ENCODE measurements around the gene PPP1R1A.

Gene PPP1R1A

GRCh38 chr12:54564768-54565167, 23.7 kb downstream of the PPP1R1A start:
- Histone ChIP-seq H3F3A (ENCODE audit: low read depth) (no peaks in the 10 kb centered on the region), H3K9me3 (ENCODE audit: insufficient read depth, low read depth, low read length) (no peaks in the 10 kb centered on the region), H4K20me1 (ENCODE audit: insufficient read depth, low read length, poor library complexity, severe bottlenecking) (no peaks in the 10 kb centered on the region), H3K4me3 (ENCODE audit: low read length, poor library complexity, severe bottlenecking) (no peak overlapping the region), H3K4me2 (ENCODE audit: low read depth, low read length, poor library complexity, severe bottlenecking) (no peak overlapping the region), H2AFZ (ENCODE audit: low read length) (no peak overlapping the region), H3K36me3 (ENCODE audit: insufficient read depth, low read length) (peaks cover 30% of the 10 kb centered on the region; the same call in 1 of the 2 replicates), H3K4me1 (ENCODE audit: insufficient read depth, low read length, poor library complexity, severe bottlenecking) (no peaks in the 10 kb centered on the region), H3K79me2 (ENCODE audit: insufficient read depth, low read length) (no peaks in the 10 kb centered on the region), H3K27me3 (ENCODE audit: insufficient read depth, low read length, poor library complexity, severe bottlenecking) (no peaks in the 10 kb centered on the region), H3K9me2 (replicated peaks; ENCODE audit: low read depth, low read length) (no peaks in the 10 kb centered on the region), H3K9ac (ENCODE audit: low read depth, low read length, poor library complexity, severe bottlenecking) (no peak overlapping the region)
- no peak for TF ChIP-seq CTCF (conservative IDR thresholded peaks at IDR 0.05; ENCODE audit: low read length)
- TF ChIP-seq EZH2phosphoT487 (IDR thresholded peaks at IDR 0.05; ENCODE audit: borderline replicate concordance), result no peak

- no peak overlapping the region for H2AFZ ChIP-seq (ENCODE audit: low read length)
- no peaks in the 10 kb centered on the region for H3F3A ChIP-seq (ENCODE audit: low read depth)
- no peak for TF ChIP-seq CTCF (conservative IDR thresholded peaks at IDR 0.05; ENCODE audit: low read length)
- no peak for TF ChIP-seq EZH2phosphoT487 (IDR thresholded peaks at IDR 0.05; ENCODE audit: borderline replicate concordance)
Measured at GRCh38 chr12:54563787-54564186, 24.7 kb downstream of the PPP1R1A start.

GRCh38 chr12:54562750-54563356, 25.6 kb downstream of the PPP1R1A start:
- Histone ChIP-seq H4K20me1 (ENCODE audit: insufficient read depth, low read length, poor library complexity, severe bottlenecking) (no peaks in the 10 kb centered on the region), H3K36me3 (ENCODE audit: insufficient read depth, low read length) (peaks cover 16% of the 10 kb centered on the region; the same call in 1 of the 2 replicates), H3K27me3 (ENCODE audit: insufficient read depth, low read length, poor library complexity, severe bottlenecking) (no peaks in the 10 kb centered on the region), H3K4me1 (ENCODE audit: insufficient read depth, low read length, poor library complexity, severe bottlenecking) (no peaks in the 10 kb centered on the region), H3K9ac (ENCODE audit: low read depth, low read length, poor library complexity, severe bottlenecking) (no peak overlapping the region), H3F3A (ENCODE audit: low read depth) (no peaks in the 10 kb centered on the region), H3K9me2 (replicated peaks; ENCODE audit: low read depth, low read length) (no peaks in the 10 kb centered on the region), H3K9me3 (ENCODE audit: insufficient read depth, low read depth, low read length) (no peaks in the 10 kb centered on the region), H3K79me2 (ENCODE audit: insufficient read depth, low read length) (no peaks in the 10 kb centered on the region), H3K4me2 (ENCODE audit: low read depth, low read length, poor library complexity, severe bottlenecking) (no peak overlapping the region), H3K4me3 (ENCODE audit: low read length, poor library complexity, severe bottlenecking) (no peak overlapping the region), H2AFZ (ENCODE audit: low read length) (no peak overlapping the region)
- TF ChIP-seq EZH2phosphoT487 (IDR thresholded peaks at IDR 0.05; ENCODE audit: borderline replicate concordance), result no peak
- no peak for TF ChIP-seq CTCF (conservative IDR thresholded peaks at IDR 0.05; ENCODE audit: low read length)

More at GRCh38 chr12:54563787-54564186, 24.7 kb downstream of the PPP1R1A start:
- Histone ChIP-seq H3K4me1 (ENCODE audit: insufficient read depth, low read length, poor library complexity, severe bottlenecking) (no peaks in the 10 kb centered on the region), H3K9me2 (replicated peaks; ENCODE audit: low read depth, low read length) (no peaks in the 10 kb centered on the region), H3K4me3 (ENCODE audit: low read length, poor library complexity, severe bottlenecking) (no peak overlapping the region), H4K20me1 (ENCODE audit: insufficient read depth, low read length, poor library complexity, severe bottlenecking) (no peaks in the 10 kb centered on the region), H3K36me3 (ENCODE audit: insufficient read depth, low read length) (peaks cover 21% of the 10 kb centered on the region; the same call in 1 of the 2 replicates), H3K27me3 (ENCODE audit: insufficient read depth, low read length, poor library complexity, severe bottlenecking) (no peaks in the 10 kb centered on the region), H3K79me2 (ENCODE audit: insufficient read depth, low read length) (no peaks in the 10 kb centered on the region), H3K9me3 (ENCODE audit: insufficient read depth, low read depth, low read length) (no peaks in the 10 kb centered on the region), H3K9ac (ENCODE audit: low read depth, low read length, poor library complexity, severe bottlenecking) (no peak overlapping the region), H3K4me2 (ENCODE audit: low read depth, low read length, poor library complexity, severe bottlenecking) (no peak overlapping the region)
